Cardiac septum (tissue), 1 donor: ENCODE results near the gene TREH. TPM values are rescaled to one million over a fixed set of nuclear protein-coding genes. Genes with fewer than 3 reads are reported as not detected.
A peak's percentile ranks its signal among the peaks of the same experiment; 100 is the strongest.
"Not testable (repeated sequence)": the region's sequence is repeated elsewhere in the genome, so short reads cannot be mapped to it uniquely, and the experiment has no call there.

Experiments
- DNase-seq: peaks from one replicate; pipeline ENCODE4 v3.0.0-alpha.2; 2020; ENCODE audit warnings: low spot score
- intact Hi-C: fragments of 100-400 bp; cut with DNase I; formaldehyde crosslinking; loops from one replicate; pipeline ENCODE4 v1.14.0; 2022
- total RNA-seq: library from RNA; stranded (reverse); fragmentation: NEBNext Ultra II Directional; extraction: Animal tissue kit (Norgen Biotek cat#: 25700); gene quantifications from one replicate; pipeline ENCODE4 v1.2.1, GENCODE V29; 2021
- donor health status: DM: no; HTN: no; CAD: no.

The TREH gene
- total RNA-seq, 1 donor from 2014 or later = not detected

DNA sequence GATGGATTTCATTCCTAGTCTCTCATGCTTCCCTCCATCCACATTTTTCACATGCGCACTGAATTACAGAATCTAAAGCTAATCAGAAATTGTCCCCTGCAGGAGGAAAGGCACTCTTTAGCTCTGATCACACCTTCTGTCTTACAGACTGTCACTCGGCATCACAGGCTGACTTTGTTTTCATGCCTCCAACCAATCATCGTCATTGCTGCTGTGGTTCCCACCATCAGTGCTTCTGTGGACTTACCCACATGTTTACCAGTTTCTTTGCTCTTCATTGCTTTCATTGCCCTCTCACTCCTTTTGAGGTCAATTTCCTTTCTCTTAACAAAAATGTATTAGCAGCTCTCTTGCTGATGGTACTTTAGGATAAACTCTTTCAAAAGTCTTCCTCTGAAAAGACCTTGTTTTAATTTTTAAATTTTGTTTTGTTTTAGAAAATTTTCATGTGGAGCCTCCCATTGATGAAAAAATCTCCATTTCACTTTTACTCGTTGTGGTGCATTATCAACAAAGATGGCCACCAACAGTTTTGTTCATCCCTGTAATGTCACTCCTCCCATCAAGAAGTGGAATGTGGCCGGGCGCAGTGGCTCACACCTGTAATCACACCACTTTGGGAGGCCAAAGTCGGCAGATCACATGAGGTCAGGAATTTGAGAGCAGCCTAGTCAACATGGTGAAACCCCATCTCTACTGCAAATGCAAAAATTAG lies 20.2 kb upstream of the TREH start:
- DNase-seq = no peak
- intact Hi-C loops = no loop called here

DNA sequence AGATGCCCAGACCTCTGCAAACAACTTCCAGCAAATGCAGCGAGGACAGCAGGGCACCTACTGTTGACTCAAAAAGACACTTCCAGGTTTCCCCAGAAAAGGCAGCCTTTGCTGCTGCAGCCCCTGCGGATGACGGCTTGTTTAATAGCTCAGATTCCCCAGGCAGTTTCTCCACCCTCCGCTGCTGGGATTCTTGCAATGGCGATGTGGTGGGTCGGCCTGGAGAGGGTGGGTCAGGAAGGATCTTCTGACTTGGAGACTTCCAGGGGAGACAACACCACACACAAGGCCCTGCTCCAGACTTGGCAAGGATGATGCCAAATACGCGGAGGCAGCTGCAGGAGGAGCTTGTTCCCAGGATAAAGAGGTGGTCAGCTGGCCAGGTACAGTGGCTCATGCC lies 17.9 kb upstream of the TREH start:
- DNase-seq = no peak
- intact Hi-C loops = no loop called here

DNA sequence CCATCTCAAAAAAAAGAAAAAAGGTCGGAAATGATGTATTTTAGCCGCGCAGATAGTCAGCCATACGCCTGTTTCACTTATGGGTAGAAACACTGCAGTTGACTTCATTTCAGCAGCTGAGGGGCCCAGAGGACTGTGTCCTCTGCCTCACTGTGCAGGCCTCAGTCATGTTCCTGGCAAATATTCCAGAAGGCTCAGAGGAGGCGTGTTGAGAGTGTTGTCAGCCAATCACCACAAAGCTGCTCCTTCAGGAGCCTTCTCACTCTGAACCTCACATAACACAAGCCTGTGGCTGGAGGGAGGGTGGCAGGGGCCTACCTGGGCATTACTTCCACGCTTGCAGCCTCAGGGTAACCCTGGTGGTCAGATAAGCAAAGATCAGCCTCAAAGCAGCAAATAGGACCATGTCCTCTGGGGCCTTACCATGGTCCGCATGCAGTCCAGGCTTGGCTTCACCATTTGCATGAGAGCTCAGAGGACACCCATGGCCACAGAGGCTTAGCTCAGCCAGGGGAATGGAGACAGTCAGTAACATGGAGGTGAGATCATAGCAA lies 17.3 kb upstream of the TREH start:
- DNase-seq = no peak
- intact Hi-C loops = no loop called here

DNA sequence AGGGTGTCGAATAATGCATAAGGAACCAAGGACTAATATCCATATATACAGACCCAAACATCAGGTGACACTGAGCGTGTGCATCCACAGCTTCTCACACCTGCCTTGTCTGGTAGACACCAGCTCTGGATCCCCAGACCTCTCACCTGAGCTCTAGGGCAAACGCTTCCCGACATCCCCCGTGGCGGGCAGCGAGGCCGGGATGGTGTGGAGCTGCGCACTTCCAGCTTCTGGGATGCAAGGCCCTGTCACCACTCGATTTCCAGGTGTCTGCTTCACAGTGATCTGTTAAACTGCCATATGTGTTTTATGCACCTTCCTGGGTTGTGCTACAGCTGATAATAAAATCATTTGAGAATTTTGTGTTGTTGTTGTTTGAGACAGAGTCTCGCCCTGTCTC lies 15.3 kb upstream of the TREH start:
- intact Hi-C loops = no loop called here
- DNase-seq = no peak

DNA sequence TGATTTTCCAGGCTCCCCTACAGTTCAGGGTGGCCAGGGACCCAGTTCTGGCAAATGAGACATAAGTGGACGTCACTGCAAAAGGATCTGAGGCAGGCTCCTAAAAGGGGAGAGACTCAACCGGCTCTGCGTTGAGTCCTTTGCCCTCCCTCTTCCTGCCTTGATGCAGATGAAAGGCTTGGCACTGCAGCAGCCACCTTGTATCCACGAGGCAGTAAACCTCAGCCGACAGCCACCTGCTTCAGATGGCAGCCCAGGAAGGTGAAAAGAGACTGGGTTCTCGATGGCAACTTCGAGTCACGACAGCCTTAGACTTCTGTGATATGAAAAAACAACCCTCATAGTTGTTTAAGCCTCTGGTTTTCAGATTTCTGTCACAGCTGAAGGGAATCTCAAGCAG lies 14.7 kb upstream of the TREH start:
- intact Hi-C loops = no loop called here
- no peak for DNase-seq

DNA sequence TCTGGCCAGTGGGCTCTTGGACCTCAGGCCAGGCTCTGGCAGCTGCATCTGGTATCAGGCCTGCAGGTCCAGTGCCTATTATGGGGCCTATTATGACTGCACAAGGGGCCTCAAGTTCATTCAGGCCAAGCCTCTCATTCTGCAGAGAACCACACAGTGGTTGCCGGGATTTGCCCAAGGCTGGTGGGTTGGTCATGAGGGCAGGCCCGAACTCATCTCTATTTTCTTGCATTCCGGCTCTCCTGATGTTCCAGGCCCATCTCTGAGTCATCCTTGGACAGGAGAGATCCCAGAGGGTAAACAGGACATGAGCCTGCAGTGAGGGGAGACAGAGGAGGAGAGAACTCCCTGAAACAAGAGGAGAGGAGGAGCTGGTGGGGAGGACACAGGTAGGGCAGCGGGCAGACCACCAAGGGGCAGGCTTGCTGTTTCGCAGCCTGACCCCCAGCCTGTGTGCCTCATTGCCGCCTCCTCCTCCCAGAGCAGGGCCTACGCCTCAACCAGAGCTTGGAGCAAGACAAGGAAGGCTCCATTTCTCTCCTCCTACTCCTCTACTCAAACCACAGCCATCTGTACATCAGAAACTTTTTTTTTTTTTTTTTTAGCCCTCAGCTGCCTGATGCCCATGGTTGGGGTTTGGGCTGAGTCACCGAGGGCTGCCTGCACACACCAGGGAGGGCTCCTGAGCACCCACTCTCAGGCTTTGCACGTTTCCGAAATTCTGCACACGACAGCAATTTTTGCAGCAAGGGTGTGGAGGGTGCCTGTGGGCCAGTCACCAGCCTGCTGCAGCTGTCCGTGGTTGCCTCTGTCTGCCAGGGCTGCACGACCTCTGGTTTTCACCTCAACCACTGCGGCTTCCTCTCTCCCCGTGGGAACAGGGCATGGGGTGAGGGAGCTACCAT lies 12.7 kb upstream of the TREH start:
- intact Hi-C loops = loop anchor here (2.0 kb wide), 2 partner anchors 99 to 265 kb away; partner anchors contain the start of genes DDX6 and UPK2
- no peak for DNase-seq

DNA sequence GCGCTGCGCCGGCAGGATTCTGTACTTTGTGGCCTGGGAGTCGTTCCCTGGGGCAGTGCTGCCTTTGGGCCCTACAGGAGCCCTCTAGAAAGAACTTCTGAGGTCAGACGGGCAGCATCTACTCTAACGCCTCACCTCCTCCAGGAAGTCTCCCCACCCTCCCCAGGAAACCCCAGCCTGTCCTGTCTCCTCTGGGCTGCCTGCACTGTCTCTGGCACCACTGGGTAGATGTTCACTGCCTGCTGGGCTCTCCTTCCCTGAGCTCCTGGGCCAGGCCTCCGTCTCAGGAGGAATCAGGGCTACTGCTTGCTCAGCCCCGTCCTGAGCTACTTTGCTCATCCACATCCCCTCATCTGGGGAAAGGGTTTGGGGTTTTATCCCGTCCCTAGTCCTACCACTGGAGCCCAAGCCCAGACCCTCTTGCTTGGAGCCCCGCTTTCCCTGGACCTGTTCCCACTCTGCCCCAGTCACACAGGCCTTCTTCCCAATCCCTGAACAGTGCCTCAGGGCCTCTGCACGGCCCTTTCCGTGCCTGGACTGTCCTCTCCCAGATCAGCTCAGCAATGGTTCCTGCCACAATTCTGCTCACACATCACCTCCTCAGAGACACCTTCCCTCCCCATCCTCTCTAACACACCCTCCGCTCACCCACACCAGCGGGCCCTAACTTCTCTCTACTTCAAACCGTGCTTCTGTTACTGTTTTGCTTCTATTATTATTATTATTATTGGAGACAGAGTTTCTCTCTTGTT lies 11.3 kb upstream of the TREH start:
- intact Hi-C loops = loop anchor here (1.0 to 2.0 kb wide), 3 partner anchors 100 to 266 kb away; partner anchors contain the start of genes DDX6 and UPK2
- no peak for DNase-seq

DNA sequence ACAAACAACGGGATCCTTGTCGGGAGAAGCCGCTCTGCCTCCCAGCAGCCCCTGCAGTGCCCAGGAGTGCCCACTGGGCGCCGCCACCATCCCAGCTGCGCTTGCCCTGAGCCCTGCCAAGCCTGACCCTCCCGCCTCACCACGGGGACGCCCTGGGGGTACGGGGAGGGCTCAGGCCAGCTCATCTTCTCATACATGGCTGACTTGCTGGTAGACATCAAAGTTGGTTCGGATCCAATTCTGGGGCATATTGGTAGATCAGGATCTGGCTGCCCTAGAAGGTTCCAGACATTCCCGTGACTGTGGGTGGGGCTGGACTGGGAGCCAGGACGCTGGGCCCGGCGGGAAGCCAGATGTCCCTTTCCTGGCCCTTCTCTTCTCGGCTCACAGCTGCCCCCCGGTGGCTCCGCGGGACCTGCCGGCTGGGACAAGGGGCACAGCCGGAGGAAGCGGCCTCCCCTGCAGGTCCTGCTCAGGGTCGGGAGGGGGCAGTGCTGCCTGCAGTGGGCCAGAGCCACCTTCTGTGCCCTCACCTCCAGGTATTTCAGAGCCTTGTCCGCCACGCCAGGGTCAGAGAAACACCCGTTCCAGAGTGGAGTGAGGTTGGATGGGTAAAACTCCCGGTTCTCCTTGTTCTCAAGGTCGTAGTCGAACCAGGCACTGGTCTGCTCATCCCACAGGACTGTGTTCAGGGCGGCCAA lies 10.6 kb upstream of the TREH start:
- intact Hi-C loops = loop anchor here (1.0 to 2.0 kb wide), 3 partner anchors 101 to 267 kb away; partner anchors contain the start of genes DDX6 and UPK2
- DNase-seq = peak; percentile 97

DNA sequence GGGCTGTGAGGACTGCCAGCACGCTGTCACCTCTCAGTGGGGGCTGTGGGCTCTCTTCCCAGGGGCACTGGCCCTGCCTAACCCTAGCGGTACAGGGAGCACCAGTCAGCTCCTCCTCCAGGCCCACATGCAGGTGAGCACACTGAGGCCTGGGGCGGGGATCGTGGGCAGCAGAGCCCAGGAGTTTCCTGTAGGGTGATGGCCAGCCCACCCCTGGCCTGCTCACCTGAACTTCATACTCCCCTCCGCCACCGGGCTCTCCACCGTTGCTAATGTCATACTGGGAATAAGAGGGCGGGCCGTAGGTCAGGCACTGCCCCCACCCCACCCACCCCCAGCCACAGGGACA lies 10.0 kb upstream of the TREH start:
- intact Hi-C loops = no loop called here
- no peak for DNase-seq

DNA sequence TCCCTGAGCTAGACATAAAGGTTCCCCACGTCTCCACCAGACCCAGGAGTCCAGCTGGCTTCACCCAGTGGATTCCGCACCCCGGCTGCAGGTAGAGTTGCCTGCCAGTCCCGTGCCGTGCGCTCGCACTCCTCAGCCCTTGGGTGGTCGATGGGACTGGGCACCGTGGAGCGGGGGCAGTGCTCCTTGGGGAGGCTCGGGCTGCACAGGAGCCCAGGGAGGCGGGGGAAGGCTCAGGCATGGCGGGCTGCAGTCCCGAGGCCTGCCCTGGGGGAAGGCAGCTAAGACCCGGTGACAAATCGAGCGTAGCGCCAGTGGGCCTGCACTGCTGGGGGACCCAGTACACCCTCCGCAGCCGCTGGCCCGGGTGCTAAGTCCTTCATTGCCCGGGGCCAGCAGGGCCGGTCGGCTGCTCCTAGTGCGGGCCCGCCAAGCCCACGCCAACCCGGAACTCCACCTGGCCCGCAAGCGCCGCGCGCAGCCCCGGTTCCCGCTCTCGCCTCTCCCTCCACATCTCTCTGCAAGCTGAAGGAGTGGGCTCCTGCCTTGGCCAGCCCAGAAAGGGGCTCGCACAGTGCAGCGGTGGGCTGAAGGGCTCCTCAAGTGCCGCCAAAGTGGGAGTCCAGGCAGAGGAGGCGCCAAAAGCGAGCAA lies 9.5 kb upstream of the TREH start:
- DNase-seq = no peak

DNA sequence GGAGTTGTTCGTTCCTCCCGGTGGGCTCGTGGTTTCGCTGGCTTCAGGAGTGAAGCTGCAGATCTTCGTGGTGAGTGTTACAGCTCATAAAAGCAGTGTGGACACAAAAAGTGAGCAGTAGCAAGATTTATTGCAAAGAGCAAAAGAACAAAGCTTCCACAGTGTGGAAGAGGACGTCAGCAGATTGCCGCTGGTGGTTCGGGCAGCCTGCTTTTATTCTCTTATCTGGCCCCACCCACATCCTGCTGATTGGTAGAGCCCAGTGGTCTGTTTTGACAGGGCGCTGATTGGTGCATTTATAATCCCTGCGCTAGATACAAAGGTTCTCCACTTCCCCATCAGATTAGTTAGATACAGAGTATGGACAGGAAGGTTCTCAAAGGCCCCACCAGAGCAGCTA lies 8.9 kb upstream of the TREH start:
- intact Hi-C loops, DNase-seq: not testable (repeated sequence)

More for the DNA sequence above, 9.5 kb upstream of the TREH start:
- intact Hi-C loops = no loop called here

DNA sequence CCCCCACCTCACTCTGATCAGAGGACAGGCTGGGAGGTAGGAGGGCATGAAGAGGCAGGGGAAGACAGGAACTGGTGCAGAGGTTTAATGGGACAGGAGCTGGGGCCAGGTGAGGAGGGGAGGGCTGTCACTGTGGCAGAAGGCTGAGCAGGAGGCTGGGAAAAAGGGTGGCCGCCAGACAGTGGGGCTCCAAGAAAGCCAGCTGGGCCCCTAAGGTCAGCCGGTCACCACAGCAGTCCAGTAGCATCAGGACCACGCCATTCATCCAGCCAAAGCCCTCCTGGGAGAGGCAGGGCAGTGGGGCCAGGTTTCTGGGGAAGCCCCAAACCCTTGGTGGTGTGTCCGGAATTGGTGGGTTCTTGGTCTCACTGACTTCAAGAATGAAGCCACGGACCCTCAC lies 8.5 kb upstream of the TREH start:
- intact Hi-C loops = no loop called here
- DNase-seq = no peak

DNA sequence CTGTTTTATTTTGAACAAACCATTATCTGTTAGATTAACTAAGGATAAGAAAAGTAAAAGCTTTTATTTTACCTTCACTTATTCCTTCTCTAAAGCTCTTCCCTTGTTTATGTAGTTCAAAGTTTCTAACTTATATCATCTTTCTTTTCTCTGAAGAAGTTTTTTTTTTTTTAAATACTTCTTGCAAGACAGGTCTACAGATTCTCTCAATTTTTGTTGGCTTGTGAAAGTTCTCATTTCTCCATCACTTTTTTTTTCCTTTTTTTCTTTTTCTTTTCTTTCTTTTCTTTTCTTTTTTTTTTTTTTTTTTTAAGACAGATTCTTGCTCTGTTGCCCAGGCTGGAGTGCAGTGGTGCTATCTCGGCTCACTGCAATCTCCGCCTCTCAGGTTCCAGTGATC lies 4.7 kb upstream of the TREH start:
- intact Hi-C loops = no loop called here
- DNase-seq = no peak

DNA sequence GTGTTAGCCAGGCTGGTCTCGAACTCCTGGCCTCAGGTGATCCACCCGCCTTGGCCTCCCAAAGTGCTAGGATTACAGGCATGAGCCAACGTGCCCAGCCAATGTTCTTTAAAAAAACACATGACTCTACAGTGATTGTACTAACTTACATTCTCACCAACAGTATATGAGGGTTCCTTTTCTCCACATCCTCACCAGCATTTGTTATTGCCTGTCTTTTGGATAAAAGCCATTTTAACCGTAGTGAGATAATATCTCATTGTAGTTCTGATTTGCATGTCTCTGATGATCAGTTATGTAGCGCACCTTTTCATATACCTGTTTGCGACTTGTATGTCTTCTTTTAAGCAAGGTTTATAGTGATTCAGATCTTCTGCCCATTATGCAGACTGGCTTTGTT lies 3.5 kb upstream of the TREH start:
- DNase-seq, intact Hi-C loops: not testable (repeated sequence)

DNA sequence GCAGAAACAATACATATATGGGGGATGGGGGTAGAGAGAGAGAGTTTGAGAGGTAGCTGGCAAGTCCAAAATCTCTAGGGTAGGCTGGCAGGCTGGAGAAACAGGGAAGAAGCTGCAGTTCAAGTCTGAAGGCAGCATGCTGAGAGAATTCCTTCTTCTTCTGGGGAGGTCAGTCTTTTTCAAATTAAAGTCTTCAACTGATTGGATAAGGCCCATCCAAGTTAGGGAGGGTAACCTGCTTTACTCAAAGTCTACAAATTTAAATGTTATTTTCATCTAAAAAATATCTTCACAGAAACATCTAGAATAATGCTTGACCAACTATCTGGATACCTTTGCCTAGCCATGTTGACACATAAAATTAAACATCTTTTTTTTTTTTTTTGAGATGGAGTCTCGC lies 2.9 kb upstream of the TREH start:
- intact Hi-C loops = no loop called here

DNA sequence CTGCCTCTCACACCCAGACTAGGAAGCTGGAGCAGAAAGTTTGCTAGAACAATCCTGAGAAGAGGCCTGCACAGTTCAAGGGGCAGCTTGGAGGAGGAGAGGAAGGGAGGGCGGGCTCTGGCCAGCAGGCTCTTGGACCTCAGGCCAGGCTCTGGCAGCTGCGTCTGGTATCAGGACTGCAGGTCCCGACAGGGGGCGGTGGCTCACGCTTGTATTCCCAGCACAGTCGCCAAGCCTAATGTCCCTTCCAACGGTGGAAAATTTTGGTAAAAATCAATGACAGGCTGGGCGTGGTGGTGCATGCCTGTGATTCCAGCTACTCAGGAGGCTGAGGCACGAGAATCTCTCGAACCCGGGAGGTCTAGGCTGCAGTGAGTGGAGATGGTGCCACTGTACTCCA lies 542 bp downstream of the TREH start:
- peak; percentile 73 for DNase-seq
- intact Hi-C loops = not testable (repeated sequence)

More for the DNA sequence above, 2.9 kb upstream of the TREH start:
- no peak for DNase-seq

DNA sequence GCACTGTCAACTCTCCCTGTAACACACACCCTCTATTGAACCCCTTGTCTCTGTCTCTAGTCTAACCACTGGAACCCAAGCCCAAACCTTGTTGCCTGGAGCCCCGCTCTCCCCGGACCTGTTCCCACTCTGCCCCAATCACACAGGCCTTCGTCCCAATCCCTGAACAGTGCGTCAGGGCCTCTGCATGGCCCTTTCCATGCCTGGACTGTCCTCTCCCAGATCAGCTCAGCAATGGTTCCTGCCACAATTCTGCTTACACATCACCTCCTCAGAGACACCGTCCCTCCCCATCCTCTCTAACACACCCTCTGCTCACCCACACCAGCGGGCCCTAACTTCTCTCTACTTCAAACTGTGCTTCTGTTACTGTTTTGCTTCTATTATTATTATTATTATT lies 1.5 kb downstream of the TREH start:
- no peak for DNase-seq
- intact Hi-C loops = no loop called here

DNA sequence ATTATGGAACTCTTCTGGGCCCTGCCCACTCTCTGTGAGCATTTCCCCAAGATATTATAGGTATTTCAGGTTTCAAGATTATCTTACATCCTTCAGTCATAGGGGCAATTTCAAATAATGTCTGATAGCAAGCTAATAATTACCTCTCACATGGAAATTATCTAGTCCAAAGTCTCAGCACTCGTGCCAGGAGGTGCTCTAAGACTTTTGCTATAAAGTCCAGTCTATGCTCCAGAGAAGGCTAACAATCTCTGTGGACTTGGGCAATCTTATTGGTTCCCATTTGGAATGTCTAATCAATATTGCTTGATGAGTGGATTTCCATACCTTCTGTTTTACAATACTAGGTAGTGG lies 5.4 kb downstream of the TREH start:
- intact Hi-C loops = no loop called here

More for the DNA sequence above, 5.4 kb downstream of the TREH start:
- no peak for DNase-seq
